ENCODE measurements around the gene ABT1. TPM values are rescaled to one million over a fixed set of nuclear protein-coding genes. Genes with fewer than 3 reads are reported as not detected.

Gene ABT1
- total RNA-seq, 4 donors from 2014 or later, result 17.4 to 30.0 (median 21.1) TPM

DNA sequence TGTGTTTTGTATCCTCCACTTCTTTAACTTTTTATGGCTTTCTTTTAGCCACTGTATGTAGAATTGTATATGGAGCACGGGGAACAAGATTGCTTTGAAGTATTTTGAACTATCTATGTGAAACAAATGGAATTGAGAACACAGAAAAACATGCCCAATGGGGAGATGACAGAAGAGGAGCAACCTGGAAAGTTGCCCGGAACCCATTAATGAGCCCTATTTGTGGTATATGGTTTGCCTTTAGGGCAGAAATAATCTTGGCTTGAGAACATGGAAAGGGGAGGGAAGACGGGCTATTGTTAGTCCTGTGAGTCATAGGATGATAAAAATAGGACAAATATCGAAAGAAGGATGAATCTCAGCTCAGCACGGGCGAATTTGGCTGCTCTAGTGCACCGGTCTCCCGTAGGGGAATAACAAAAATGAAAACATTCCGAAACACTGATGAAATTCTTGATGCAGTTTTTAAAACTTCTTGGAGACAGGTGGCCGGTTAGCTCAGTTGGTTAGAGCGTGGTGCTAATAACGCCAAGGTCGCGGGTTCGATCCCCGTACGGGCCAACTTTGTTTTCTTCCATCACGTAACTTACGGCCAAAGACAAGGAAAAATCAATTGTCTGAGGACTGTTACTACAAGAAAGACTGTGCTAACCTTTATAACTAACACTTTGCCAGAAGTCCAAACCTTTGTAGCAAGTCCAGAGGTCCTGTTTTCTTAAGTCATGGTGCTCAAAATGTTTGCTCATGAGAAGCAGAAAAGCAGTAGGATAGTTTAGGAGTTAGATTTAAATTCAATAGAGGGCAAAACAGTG is 42.9 kb upstream of the ABT1 start:
- peak in 1 of 2 donors; percentile 89 for DNase-seq (ENCODE audit: low spot score in 2 of 2)
- Histone ChIP-seq H3K4me1 (peaks cover 32% of the 10 kb centered on the region), H3K27me3 (no peaks in the 10 kb centered on the region), H3K36me3 (no peaks in the 10 kb centered on the region), H3K9me3 (no peaks in the 10 kb centered on the region), H3K27ac (peak overlapping the region; percentile 28), H3K4me3 (peak overlapping the region; percentile 41)
- 1% methylated on average over 19 of the region's 19 CpGs for WGBS
- TF ChIP-seq POLR2AphosphoS5 (IDR thresholded peaks at IDR 0.05) (peak in 1 of 3 donors; percentile 64), EP300 (IDR thresholded peaks at IDR 0.05) (no peak)

DNA sequence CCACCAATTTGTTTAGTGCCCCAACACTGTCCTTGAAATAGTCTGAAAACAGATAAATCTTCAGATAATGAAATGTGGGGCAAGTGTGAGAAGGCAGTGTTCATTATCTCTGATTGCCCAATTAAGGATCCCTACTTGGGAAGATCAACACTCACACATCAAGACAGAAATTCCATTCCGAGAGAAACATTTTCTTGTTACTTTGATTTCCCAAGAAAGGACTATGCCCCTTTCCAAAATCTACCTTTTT is 42.4 kb upstream of the ABT1 start:
- Histone ChIP-seq H3K27me3 (no peaks in the 10 kb centered on the region), H3K27ac (peak overlapping the region; percentile 21), H3K4me3 (peak overlapping the region; percentile 41), H3K36me3 (no peaks in the 10 kb centered on the region), H3K9me3 (no peaks in the 10 kb centered on the region), H3K4me1 (peaks cover 32% of the 10 kb centered on the region)
- DNase-seq (ENCODE audit: low spot score in 2 of 2), result no peak
- 21% methylated on average over 1 of the region's 1 CpG for WGBS
- TF ChIP-seq, protein P1, sequence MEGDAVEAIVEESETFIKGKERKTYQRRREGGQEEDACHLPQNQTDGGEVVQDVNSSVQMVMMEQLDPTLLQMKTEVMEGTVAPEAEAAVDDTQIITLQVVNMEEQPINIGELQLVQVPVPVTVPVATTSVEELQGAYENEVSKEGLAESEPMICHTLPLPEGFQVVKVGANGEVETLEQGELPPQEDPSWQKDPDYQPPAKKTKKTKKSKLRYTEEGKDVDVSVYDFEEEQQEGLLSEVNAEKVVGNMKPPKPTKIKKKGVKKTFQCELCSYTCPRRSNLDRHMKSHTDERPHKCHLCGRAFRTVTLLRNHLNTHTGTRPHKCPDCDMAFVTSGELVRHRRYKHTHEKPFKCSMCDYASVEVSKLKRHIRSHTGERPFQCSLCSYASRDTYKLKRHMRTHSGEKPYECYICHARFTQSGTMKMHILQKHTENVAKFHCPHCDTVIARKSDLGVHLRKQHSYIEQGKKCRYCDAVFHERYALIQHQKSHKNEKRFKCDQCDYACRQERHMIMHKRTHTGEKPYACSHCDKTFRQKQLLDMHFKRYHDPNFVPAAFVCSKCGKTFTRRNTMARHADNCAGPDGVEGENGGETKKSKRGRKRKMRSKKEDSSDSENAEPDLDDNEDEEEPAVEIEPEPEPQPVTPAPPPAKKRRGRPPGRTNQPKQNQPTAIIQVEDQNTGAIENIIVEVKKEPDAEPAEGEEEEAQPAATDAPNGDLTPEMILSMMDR (IDR thresholded peaks at IDR 0.05), result no peak
- TF ChIP-seq POLR2A (IDR thresholded peaks at IDR 0.05) (no peak), POLR2AphosphoS5 (IDR thresholded peaks at IDR 0.05) (no peak), EP300 (IDR thresholded peaks at IDR 0.05) (no peak)

DNA sequence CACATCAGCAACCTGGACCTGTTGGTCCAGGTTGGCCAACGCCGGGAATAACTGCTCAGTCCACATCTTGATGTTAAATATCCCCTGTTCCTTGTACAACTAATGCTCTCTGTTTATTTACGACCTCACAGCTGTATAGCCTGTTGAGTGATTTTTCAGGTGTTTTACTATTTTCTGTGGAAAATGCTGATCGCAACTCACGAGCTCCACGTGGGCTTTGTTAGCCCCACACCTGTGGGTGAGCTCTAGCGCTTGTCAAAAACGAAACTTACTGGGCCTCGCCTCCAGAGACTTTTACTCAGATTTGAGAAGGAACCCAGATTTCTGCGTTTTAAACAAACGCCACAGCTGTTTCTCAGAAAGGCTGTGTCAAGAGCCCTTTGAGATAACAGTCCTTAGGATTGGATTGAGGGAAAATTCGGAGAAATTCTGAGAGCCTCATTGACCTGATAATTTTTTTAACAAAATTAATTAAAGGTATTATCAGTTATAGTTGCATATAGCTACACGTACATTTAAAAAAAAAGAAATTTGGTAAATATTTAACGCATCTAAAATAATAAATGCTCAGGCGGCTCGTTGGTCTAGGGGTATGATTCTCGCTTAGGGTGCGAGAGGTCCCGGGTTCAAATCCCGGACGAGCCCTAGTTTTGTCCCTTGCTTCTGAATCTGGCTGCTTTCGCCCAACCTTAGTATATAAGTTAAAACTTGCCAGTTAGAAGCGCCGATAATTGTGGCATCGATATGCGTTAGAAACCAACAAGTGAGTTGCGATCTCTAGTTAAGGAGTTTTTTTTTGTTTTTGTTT is 41.9 kb upstream of the ABT1 start:
- no peak for DNase-seq (ENCODE audit: low spot score in 2 of 2)
- no peaks in the 10 kb centered on the region for H3K27me3 ChIP-seq
- H3K27ac ChIP-seq, result peak overlapping the region; percentile 21
- no peaks in the 10 kb centered on the region for H3K36me3 ChIP-seq
- TF ChIP-seq POLR2A (IDR thresholded peaks at IDR 0.05), result no peak
- TF ChIP-seq EP300 (IDR thresholded peaks at IDR 0.05), result no peak
- TF ChIP-seq, protein P1 (IDR thresholded peaks at IDR 0.05), result no peak
- no peak for TF ChIP-seq POLR2AphosphoS5 (IDR thresholded peaks at IDR 0.05)
- H3K9me3 ChIP-seq, result no peaks in the 10 kb centered on the region
- peak overlapping the region; percentile 41 for H3K4me3 ChIP-seq
- 15% methylated on average over 27 of the region's 27 CpGs for WGBS
- H3K4me1 ChIP-seq, result peaks cover 32% of the 10 kb centered on the region

DNA sequence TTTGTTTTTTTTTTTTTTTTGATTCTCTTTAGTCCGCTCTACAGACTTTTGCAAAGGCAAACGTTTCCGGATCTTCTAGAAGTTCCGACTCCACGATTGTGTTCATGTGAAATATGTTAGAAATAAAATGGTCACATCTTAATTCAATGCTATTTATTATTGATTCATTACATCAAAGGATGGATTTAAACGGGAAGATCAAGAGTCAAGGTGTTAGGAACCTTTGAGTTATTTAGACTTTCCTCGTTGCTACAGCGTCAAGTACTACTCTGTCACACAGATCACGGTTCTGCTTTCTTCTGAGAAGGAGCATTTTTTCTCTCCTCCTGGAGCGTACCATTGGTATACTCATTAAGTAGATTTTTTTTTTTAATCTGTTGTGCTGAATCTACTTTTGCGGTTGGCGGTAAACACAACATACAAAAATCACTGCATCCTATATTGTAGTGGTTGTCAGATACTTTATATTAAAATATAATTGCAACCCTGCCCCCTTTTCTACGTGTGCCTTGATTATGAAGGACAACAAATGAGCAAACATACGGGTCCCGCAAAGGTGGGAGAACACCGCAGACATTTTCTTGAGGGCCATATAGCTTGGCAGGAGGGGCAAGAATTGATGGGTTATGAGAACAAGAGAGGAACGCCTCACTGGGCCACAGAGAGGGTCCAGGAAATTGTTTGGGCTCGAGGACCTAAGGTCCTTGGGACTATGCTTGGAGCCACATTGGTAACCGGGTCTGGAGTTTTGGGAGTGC is 41.1 kb upstream of the ABT1 start:
- Histone ChIP-seq H3K36me3 (no peaks in the 10 kb centered on the region), H3K4me3 (peak overlapping the region; percentile 41), H3K27me3 (no peaks in the 10 kb centered on the region), H3K4me1 (peaks cover 24% of the 10 kb centered on the region), H3K9me3 (no peaks in the 10 kb centered on the region), H3K27ac (no peak overlapping the region)
- TF ChIP-seq POLR2AphosphoS5 (IDR thresholded peaks at IDR 0.05), result no peak
- no peak for TF ChIP-seq EP300 (IDR thresholded peaks at IDR 0.05)
- TF ChIP-seq POLR2A (IDR thresholded peaks at IDR 0.05), result no peak
- TF ChIP-seq, protein P1 (IDR thresholded peaks at IDR 0.05), result no peak
- DNase-seq (ENCODE audit: low spot score in 2 of 2), result no peak
- 50% methylated on average over 19 of the region's 19 CpGs for WGBS

DNA sequence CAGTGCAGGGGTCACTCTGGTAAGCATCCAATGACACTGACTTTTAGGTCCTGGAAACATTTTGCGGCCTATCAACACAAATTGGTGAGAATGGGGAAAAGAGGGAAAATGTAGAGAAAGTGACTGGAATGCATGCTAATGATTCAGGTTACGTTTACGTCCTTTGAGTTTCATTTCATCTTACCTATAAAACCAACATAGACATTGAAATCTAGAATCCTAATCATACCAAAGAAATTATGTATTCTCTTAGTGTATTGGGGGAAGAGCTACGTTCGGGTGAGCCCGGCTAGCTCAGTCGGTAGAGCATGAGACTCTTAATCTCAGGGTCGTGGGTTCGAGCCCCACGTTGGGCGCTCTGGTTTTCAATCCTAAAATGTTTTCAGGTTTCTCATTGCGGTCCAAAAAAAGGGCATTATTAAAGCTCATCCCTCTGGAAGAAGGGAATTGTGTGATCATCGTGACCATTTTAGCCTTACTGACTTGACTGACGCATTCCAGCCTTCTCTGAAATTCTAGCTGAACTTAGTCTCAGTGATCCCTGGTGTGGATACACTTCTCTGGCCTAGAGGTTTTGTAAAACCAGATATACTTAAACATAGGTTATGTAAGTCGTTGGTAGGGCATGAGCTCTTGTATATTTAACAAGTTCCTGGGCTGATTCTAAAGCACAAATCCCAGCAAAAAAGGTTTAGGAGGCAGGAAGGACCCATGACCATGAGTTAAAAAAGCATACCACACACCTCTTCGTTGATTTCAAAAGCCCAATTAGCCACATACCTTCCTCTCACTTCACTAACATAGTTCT is 40.3 kb upstream of the ABT1 start:
- H3K27me3 ChIP-seq, result no peaks in the 10 kb centered on the region
- H3K36me3 ChIP-seq, result no peaks in the 10 kb centered on the region
- H3K4me3 ChIP-seq, result no peak overlapping the region
- H3K27ac ChIP-seq, result no peak overlapping the region
- no peak for TF ChIP-seq POLR2A (IDR thresholded peaks at IDR 0.05)
- TF ChIP-seq POLR2AphosphoS5 (IDR thresholded peaks at IDR 0.05), result no peak
- TF ChIP-seq, protein P1 (IDR thresholded peaks at IDR 0.05), result no peak
- TF ChIP-seq EP300 (IDR thresholded peaks at IDR 0.05), result no peak
- H3K9me3 ChIP-seq, result no peaks in the 10 kb centered on the region
- peaks cover 22% of the 10 kb centered on the region for H3K4me1 ChIP-seq
- WGBS, result 48% methylated on average over 16 of the region's 16 CpGs
- DNase-seq (ENCODE audit: low spot score in 2 of 2), result no peak

Measured in suprapubic skin (tissue), 4 donors.